ENCODE data around the gene FAM118B.
A peak's percentile ranks its signal among the peaks of the same experiment; 100 is the strongest.

Gene FAM118B

DNA sequence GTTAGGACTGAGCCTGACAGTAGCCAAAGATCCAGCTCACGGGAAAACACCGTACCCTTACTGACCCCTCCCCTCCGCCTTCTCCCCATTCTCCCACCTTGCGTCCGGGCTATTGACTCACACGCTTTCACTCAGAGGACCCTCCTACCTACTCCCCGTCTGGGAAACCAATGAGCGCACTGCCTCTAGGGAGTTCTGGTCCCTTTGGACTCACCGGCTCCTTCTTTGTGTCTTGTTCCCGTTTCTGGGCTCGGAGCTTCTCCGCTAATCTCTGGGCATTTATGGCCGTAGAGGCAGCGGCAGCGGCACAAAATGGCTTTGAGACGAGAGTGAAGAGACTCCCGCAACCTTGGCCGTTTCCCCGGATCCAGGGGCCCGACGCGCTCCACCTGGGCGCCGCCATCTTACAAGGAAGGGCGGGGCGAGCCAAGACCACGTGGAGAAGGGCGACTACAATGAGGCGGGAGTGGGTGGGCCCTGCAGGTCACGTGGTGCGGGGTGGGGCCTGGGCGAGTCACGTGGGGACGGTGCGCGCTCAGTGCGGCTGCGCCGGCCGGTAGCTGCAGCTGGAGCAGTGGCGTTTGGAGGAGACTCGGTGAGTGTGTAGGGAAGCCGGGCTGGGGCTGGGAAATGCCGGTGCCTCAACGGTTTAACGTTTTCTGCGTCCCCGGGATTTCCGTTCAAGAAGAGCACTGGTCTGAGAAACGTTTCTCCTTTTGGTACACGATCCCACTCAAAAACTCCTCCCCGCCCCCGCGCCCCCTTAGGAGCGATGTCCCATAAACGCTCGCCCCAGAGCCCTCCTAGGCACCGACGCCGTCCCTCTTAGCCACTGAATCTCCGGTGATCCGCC, at the start of gene FAM118B, which contains the start of gene RPUSD4:
Gene FAM118B (plus strand): TSS at position 547 of the 853 bp plus-strand sequence. CDS start 23,220 bp downstream, outside the sequence.
Gene RPUSD4 (minus strand): TSS at position 415 of the 853 bp plus-strand sequence. CDS start 12 bp downstream, at position 403.
- Histone ChIP-seq H3K9me3 (ENCODE audit: low read length) (no peaks in the 10 kb centered on the region), H3K4me1 (ENCODE audit: insufficient read depth, low read length) (peaks cover 11% of the 10 kb centered on the region), H2AFZ (ENCODE audit: low read depth, low read length) (peak within 1 kb of the TSS; percentile 42), H3K36me3 (ENCODE audit: insufficient read depth, low read length) (peaks cover 15% of the 10 kb centered on the region), H3K27me3 (ENCODE audit: insufficient read depth, low read length) (no peaks in the 10 kb centered on the region), H3K4me3 (ENCODE audit: low read length) (peak within 1 kb of the TSS; percentile 84)

DNA sequence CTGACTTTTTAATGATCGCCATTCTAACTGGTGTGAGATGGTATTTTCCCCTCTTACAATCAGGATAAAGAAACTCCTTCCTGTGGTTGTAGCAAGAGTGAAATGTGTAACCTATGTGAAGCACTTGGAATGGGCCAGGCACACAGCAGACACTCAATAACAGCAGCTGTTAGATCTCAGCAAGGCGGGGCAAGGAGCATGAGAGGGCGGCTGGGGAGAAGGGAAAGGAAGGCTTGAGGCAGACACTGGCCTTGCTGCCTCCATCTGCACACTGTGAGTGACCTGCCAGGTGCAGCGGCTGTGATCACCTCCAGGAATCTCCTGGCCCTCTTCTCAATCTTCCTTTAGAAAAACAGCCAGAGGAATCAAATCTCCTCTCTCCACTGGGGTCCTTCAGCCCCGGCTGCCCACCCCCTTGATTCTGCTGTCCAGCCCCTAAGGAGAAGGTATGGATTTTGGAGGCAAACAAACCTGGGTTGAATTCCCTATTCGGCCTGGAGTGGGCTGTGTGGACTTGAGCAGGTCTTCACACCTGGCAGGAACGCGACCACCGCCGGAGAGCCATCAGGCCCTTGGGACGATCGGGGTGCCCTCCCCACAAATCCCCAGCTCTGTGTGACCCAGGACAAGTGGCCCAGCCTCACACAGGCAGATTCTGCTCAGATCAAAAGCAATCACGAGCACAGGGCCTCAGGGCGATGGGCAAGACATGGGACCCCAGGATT, 49.1 kb upstream of the FAM118B start:
- peaks cover 2% of the 10 kb centered on the region for H3K9me3 ChIP-seq (ENCODE audit: low read length)
- H3K36me3 ChIP-seq (ENCODE audit: insufficient read depth, low read length) = no peaks in the 10 kb centered on the region
- H3K4me3 ChIP-seq (ENCODE audit: low read length) = no peak overlapping the region
- H3K27me3 ChIP-seq (ENCODE audit: insufficient read depth, low read length) = peaks cover 84% of the 10 kb centered on the region
- H3K4me1 ChIP-seq (ENCODE audit: insufficient read depth, low read length) = peaks cover 19% of the 10 kb centered on the region
- no peak overlapping the region for H2AFZ ChIP-seq (ENCODE audit: low read depth, low read length)

DNA sequence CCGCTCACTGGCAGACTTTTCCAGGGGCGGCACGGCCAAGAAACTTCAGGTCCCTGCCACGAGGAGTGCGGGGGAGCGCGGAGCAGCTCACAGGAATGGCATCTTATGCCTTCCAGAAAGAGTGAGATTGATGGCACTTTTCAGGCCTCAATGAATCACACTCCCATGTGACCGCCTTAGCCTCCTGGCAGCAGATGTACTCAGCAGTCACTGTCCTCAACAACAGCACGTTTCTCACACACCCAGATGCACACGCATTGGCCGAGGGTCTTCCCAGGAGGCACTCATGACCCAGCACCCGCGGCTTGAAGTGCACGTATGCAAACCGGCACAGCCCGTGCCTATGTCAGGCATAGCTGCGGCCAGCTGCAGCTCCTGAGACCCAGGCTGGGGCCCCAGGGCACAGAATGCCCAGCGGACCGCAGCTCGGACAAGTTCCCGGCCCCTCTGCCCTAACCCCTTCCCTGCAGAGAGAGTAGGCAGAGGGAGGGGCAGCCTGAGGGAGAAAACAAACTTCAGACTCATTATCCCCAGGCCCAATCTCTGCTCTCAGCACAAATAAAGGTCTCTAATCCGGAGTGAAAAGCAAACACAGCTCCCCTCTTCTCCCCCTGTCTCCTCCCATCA, 48.4 kb upstream of the FAM118B start:
- H3K4me1 ChIP-seq (ENCODE audit: insufficient read depth, low read length) = peaks cover 19% of the 10 kb centered on the region
- no peak overlapping the region for H3K4me3 ChIP-seq (ENCODE audit: low read length)
- peaks cover 85% of the 10 kb centered on the region for H3K27me3 ChIP-seq (ENCODE audit: insufficient read depth, low read length)

GRCh38 chr11:126163779-126164178, 47.8 kb upstream of the FAM118B start:
- Histone ChIP-seq H3K4me1 (ENCODE audit: insufficient read depth, low read length) (peaks cover 19% of the 10 kb centered on the region), H3K36me3 (ENCODE audit: insufficient read depth, low read length) (no peaks in the 10 kb centered on the region), H2AFZ (ENCODE audit: low read depth, low read length) (no peak overlapping the region), H3K27me3 (ENCODE audit: insufficient read depth, low read length) (peaks cover 84% of the 10 kb centered on the region), H3K4me3 (ENCODE audit: low read length) (no peak overlapping the region), H3K9me3 (ENCODE audit: low read length) (peaks cover 2% of the 10 kb centered on the region)

More for the DNA sequence above, 48.4 kb upstream of the FAM118B start:
- Histone ChIP-seq H3K9me3 (ENCODE audit: low read length) (peaks cover 2% of the 10 kb centered on the region), H3K36me3 (ENCODE audit: insufficient read depth, low read length) (no peaks in the 10 kb centered on the region), H2AFZ (ENCODE audit: low read depth, low read length) (no peak overlapping the region)

- Histone ChIP-seq H3K9me3 (ENCODE audit: low read length) (peaks cover 2% of the 10 kb centered on the region), H3K4me1 (ENCODE audit: insufficient read depth, low read length) (peaks cover 14% of the 10 kb centered on the region), H3K36me3 (ENCODE audit: insufficient read depth, low read length) (no peaks in the 10 kb centered on the region), H3K4me3 (ENCODE audit: low read length) (no peak overlapping the region), H2AFZ (ENCODE audit: low read depth, low read length) (no peak overlapping the region), H3K27me3 (ENCODE audit: insufficient read depth, low read length) (peaks cover 74% of the 10 kb centered on the region)
Observed at GRCh38 chr11:126164781-126165180, 46.8 kb upstream of the FAM118B start.

DNA sequence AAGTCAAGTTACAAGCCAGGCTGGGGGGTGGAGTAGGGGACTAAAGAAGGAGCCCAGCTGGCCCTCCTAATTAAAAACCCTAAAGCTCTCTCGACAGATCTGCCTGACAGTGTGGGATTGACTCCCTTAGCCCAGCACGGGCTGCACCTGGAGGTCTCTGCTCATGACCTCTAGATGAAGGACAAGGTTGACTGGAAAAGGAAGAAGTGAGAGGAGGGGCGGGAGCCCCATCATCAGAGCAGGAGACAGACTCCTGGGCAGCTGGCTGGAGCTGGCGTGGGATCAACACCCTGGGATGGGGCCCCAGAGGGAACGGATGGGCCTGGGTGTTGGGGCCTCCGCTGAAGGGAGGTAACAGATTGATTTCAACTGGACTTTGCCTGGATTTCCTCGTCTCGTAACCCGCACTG, 46.3 kb upstream of the FAM118B start:
- H3K4me3 ChIP-seq (ENCODE audit: low read length) = no peak overlapping the region
- peaks cover 8% of the 10 kb centered on the region for H3K4me1 ChIP-seq (ENCODE audit: insufficient read depth, low read length)
- H2AFZ ChIP-seq (ENCODE audit: low read depth, low read length) = no peak overlapping the region
- peaks cover 2% of the 10 kb centered on the region for H3K9me3 ChIP-seq (ENCODE audit: low read length)
- no peaks in the 10 kb centered on the region for H3K36me3 ChIP-seq (ENCODE audit: insufficient read depth, low read length)
- peaks cover 70% of the 10 kb centered on the region for H3K27me3 ChIP-seq (ENCODE audit: insufficient read depth, low read length)

DNA sequence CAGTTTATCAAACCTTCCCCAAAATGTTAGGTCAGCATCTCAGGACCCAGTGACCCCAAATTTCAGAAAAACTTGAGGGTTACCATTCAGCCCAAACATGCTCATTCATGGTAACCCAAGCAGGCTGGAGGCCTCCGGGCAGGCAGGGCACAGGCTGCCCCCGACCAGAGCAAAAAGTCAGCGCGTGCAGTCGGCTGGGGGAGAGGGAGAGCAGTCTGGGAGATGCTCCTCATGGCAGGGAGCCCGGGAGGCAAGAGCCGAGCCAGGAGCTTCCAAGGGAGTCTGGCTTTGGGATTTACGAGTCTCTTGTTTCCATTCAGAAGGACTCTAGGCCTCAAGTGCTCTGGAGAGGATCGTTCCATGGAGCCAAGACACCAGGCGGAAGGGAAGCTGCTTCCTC, 45.8 kb upstream of the FAM118B start:
- H3K36me3 ChIP-seq (ENCODE audit: insufficient read depth, low read length) = no peaks in the 10 kb centered on the region
- H2AFZ ChIP-seq (ENCODE audit: low read depth, low read length) = no peak overlapping the region
- peaks cover 2% of the 10 kb centered on the region for H3K9me3 ChIP-seq (ENCODE audit: low read length)
- H3K4me1 ChIP-seq (ENCODE audit: insufficient read depth, low read length) = peaks cover 7% of the 10 kb centered on the region
- no peak overlapping the region for H3K4me3 ChIP-seq (ENCODE audit: low read length)
- H3K27me3 ChIP-seq (ENCODE audit: insufficient read depth, low read length) = peaks cover 66% of the 10 kb centered on the region

- peaks cover 59% of the 10 kb centered on the region for H3K27me3 ChIP-seq (ENCODE audit: insufficient read depth, low read length)
- no peak overlapping the region for H2AFZ ChIP-seq (ENCODE audit: low read depth, low read length)
- H3K9me3 ChIP-seq (ENCODE audit: low read length) = peaks cover 2% of the 10 kb centered on the region
- H3K36me3 ChIP-seq (ENCODE audit: insufficient read depth, low read length) = no peaks in the 10 kb centered on the region
- peaks cover 7% of the 10 kb centered on the region for H3K4me1 ChIP-seq (ENCODE audit: insufficient read depth, low read length)
- H3K4me3 ChIP-seq (ENCODE audit: low read length) = no peak overlapping the region
Observed at GRCh38 chr11:126166413-126166812, 45.2 kb upstream of the FAM118B start.

DNA sequence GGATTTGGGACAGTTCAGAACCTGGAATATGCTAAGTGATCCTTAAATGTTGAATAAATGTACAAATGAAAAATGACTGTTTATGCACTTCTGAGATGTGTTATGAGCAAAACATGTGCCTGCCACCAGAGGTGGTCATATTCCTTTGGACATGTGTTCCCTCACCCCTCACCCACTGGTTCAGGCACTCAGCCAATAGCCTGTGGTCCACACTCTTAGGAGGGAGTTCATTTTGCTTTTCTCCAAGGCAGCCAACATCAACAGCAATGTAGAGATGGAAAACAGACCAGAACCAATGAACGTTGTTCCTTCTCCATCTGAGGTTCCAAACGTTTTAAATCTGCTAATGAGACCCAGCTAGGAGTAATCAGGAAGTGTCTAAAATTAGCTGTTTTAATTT, 44.1 kb upstream of the FAM118B start:
- H3K27me3 ChIP-seq (ENCODE audit: insufficient read depth, low read length) = peaks cover 61% of the 10 kb centered on the region
- no peaks in the 10 kb centered on the region for H3K36me3 ChIP-seq (ENCODE audit: insufficient read depth, low read length)
- no peak overlapping the region for H2AFZ ChIP-seq (ENCODE audit: low read depth, low read length)
- peaks cover 7% of the 10 kb centered on the region for H3K4me1 ChIP-seq (ENCODE audit: insufficient read depth, low read length)
- H3K4me3 ChIP-seq (ENCODE audit: low read length) = no peak overlapping the region
- H3K9me3 ChIP-seq (ENCODE audit: low read length) = peaks cover 2% of the 10 kb centered on the region

- H3K36me3 ChIP-seq (ENCODE audit: insufficient read depth, low read length) = no peaks in the 10 kb centered on the region
- H3K27me3 ChIP-seq (ENCODE audit: insufficient read depth, low read length) = peaks cover 53% of the 10 kb centered on the region
- no peak overlapping the region for H3K4me3 ChIP-seq (ENCODE audit: low read length)
- no peak overlapping the region for H2AFZ ChIP-seq (ENCODE audit: low read depth, low read length)
- no peaks in the 10 kb centered on the region for H3K4me1 ChIP-seq (ENCODE audit: insufficient read depth, low read length)
- peaks cover 2% of the 10 kb centered on the region for H3K9me3 ChIP-seq (ENCODE audit: low read length)
Observed at GRCh38 chr11:126169291-126169690, 42.3 kb upstream of the FAM118B start.

- no peaks in the 10 kb centered on the region for H3K4me1 ChIP-seq (ENCODE audit: insufficient read depth, low read length)
Observed at GRCh38 chr11:126172596-126173038, 39.0 kb upstream of the FAM118B start.

DNA sequence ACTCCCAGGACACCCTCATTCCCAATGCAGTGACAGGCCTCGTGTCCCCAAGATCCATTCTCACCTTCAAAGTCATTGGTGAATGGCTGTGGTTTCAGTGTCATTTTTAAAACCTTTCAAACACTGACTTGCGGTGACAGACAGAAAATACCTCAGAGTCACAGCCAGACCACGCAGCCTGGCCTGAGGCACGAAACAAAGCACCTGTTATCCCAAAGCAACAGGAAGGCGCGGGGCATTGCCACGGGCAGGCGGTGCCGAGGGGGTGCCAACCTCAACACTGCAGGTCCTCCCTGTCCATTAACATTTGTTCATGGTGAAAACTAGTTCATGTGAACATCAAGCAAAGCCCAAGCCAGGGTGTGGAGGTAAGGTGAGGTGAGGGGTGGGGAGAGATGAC, 38.3 kb upstream of the FAM118B start:
- H3K27me3 ChIP-seq (ENCODE audit: insufficient read depth, low read length) = peaks cover 19% of the 10 kb centered on the region
- H3K36me3 ChIP-seq (ENCODE audit: insufficient read depth, low read length) = no peaks in the 10 kb centered on the region
- H3K4me1 ChIP-seq (ENCODE audit: insufficient read depth, low read length) = no peaks in the 10 kb centered on the region
- H3K9me3 ChIP-seq (ENCODE audit: low read length) = peaks cover 3% of the 10 kb centered on the region
- H2AFZ ChIP-seq (ENCODE audit: low read depth, low read length) = no peak overlapping the region
- no peak overlapping the region for H3K4me3 ChIP-seq (ENCODE audit: low read length)

More at GRCh38 chr11:126172596-126173038, 39.0 kb upstream of the FAM118B start:
- Histone ChIP-seq H3K9me3 (ENCODE audit: low read length) (peaks cover 3% of the 10 kb centered on the region), H3K36me3 (ENCODE audit: insufficient read depth, low read length) (no peaks in the 10 kb centered on the region), H3K4me3 (ENCODE audit: low read length) (no peak overlapping the region), H3K27me3 (ENCODE audit: insufficient read depth, low read length) (peaks cover 24% of the 10 kb centered on the region), H2AFZ (ENCODE audit: low read depth, low read length) (no peak overlapping the region)

DNA sequence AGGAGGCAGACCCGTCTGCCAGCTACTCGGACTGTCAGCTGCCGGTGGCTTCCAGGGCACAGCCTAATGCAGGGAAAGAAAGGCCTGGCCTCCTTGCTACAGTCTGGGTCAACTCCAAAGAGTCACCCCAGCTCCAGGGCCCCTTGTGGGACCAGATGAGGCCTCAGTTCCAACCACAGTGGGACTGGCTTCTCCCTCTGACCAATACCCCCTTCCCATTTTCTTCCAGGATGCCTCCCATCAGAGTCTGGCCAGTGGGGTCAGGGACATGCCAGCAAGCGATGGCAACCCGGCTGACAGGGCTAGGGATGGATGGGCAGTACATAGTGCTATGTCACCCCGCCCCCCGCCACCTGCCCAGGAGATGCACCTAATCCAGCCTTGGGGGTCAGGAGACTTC, 36.8 kb upstream of the FAM118B start:
- no peak overlapping the region for H3K4me3 ChIP-seq (ENCODE audit: low read length)
- peaks cover 14% of the 10 kb centered on the region for H3K27me3 ChIP-seq (ENCODE audit: insufficient read depth, low read length)
- H3K4me1 ChIP-seq (ENCODE audit: insufficient read depth, low read length) = no peaks in the 10 kb centered on the region
- H3K36me3 ChIP-seq (ENCODE audit: insufficient read depth, low read length) = no peaks in the 10 kb centered on the region
- peaks cover 3% of the 10 kb centered on the region for H3K9me3 ChIP-seq (ENCODE audit: low read length)
- H2AFZ ChIP-seq (ENCODE audit: low read depth, low read length) = no peak overlapping the region

Measured in neuron (in vitro differentiated cells).